NB4 (cell line): ENCODE measurements around the gene GNG2.

Experiments
- DNase-seq: peaks from one replicate; pipeline ENCODE4 v3.0.0; 2010; ENCODE audit warnings: low read depth
- H3K4me3 ChIP-seq: one replicate; pipeline ENCODE4 v1.5.1; 2011; ENCODE audit warnings: mild to moderate bottlenecking, low read depth, low read length, moderate library complexity
- MAX ChIP-seq: IDR thresholded peaks from 2 replicates; pipeline ENCODE4 v1.6.1; 2011; ENCODE audit warnings: low read depth, low read length
- MYC ChIP-seq: IDR thresholded peaks from 2 replicates; pipeline ENCODE4 v1.6.1; 2011; ENCODE audit warnings: low read depth, low read length
- POLR2A ChIP-seq: IDR thresholded peaks from 2 replicates; pipeline ENCODE4 v1.6.1; 2011; ENCODE audit warnings: mild to moderate bottlenecking; ENCODE audit not compliant: insufficient read length; ENCODE audit errors: extremely low read depth
- TF ChIP-seq, protein P1 (sequence below): IDR thresholded peaks from one replicate; pipeline ENCODE4 v1.5.1; 2012; ENCODE audit warnings: low read depth, low read length

Gene GNG2

GRCh38 chr14:51998348-51998747, 137.9 kb downstream of the GNG2 start:
- no peak for DNase-seq
- no peak for TF ChIP-seq MYC
- TF ChIP-seq MAX = no peak
- no peak overlapping the region for H3K4me3 ChIP-seq

DNA sequence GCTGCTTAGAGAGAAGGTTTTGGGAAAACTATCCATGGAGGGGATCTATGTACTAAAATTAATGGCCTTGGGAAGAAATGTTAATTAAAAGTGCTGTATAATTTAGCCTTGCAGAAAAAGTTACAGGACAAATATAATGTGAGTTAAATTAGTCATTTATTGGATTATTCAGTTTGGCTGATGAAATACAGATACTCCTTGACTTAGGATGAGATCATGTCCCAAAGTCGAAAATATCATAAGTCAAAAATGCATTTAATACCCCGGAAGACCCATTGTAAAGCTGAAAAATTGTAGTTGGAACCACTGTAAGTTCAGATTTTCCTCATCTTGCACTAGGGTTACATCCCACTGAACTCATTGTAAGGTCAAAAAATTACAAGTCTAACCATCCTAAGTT, 138.7 kb downstream of the GNG2 start:
- H3K4me3 ChIP-seq = no peak overlapping the region
- no peak for TF ChIP-seq POLR2A
- no peak for TF ChIP-seq MYC
- no peak for TF ChIP-seq MAX
- TF ChIP-seq, protein P1, sequence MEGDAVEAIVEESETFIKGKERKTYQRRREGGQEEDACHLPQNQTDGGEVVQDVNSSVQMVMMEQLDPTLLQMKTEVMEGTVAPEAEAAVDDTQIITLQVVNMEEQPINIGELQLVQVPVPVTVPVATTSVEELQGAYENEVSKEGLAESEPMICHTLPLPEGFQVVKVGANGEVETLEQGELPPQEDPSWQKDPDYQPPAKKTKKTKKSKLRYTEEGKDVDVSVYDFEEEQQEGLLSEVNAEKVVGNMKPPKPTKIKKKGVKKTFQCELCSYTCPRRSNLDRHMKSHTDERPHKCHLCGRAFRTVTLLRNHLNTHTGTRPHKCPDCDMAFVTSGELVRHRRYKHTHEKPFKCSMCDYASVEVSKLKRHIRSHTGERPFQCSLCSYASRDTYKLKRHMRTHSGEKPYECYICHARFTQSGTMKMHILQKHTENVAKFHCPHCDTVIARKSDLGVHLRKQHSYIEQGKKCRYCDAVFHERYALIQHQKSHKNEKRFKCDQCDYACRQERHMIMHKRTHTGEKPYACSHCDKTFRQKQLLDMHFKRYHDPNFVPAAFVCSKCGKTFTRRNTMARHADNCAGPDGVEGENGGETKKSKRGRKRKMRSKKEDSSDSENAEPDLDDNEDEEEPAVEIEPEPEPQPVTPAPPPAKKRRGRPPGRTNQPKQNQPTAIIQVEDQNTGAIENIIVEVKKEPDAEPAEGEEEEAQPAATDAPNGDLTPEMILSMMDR = no peak
- DNase-seq = no peak

DNA sequence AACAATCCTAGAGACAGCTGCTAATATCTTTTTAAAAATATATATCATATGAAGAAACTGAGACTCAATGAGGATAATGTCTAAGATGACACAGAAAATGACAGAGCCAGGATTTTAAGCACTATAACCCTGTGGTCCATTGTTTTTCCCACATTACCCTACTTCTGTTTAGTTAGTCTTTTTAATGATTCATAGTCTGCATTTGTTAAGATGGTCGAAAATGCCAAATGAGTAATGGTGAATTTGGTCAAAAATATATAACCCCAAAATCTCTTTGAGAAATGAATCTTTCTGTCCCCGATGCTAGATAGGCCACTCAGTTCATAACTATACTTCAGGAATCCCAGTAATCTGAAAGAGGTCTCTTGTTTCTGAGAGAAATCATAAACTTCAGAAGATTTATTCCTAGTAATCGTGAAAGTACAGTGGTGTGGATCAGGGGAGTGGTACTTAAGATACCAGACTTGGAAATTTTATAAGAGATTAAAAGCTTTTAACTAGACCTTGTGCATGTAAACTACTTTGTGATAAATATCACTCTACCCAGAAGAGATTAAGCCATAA, 139.7 kb downstream of the GNG2 start:
- DNase-seq = no peak
- TF ChIP-seq MAX = no peak
- TF ChIP-seq, protein P1 = no peak
- no peak for TF ChIP-seq MYC
- TF ChIP-seq POLR2A = no peak
- H3K4me3 ChIP-seq = no peak overlapping the region

- H3K4me3 ChIP-seq = no peak overlapping the region
- TF ChIP-seq MAX = no peak
- TF ChIP-seq POLR2A = no peak
- no peak for TF ChIP-seq MYC
- TF ChIP-seq, protein P1 = no peak
- DNase-seq = no peak
Measured at GRCh38 chr14:52000696-52001095, 140.3 kb downstream of the GNG2 start.

DNA sequence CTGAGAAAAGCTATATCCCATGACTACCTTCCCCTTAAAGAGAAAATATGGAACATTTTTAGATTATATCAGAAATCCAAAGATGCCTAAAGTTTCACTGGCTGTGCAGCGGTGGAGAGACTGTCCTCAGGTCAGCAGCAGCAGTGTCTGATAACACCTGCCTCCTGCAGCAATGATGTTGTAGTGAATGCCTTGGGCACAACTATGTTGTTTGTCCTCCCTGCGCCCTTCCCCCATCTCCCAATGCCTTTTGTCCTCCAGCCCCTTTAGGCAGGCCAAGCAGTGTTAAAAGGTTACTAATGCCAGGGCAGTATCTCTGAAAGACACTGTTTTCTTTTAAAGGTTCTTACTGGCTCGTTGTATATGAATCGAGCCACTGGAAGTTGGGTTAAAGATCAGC, 142.1 kb downstream of the GNG2 start:
- H3K4me3 ChIP-seq = no peak overlapping the region
- TF ChIP-seq MYC (no peak), MAX (no peak), POLR2A (no peak)
- TF ChIP-seq, protein P1 = no peak

GRCh38 chr14:52003324-52003723, 142.9 kb downstream of the GNG2 start:
- no peak for DNase-seq
- no peak overlapping the region for H3K4me3 ChIP-seq
- no peak for TF ChIP-seq POLR2A
- no peak for TF ChIP-seq MAX
- TF ChIP-seq MYC = no peak
- TF ChIP-seq, protein P1 = no peak

More for the DNA sequence above, 142.1 kb downstream of the GNG2 start:
- DNase-seq = no peak
